ENCODE results near the gene CD55.

DNA sequence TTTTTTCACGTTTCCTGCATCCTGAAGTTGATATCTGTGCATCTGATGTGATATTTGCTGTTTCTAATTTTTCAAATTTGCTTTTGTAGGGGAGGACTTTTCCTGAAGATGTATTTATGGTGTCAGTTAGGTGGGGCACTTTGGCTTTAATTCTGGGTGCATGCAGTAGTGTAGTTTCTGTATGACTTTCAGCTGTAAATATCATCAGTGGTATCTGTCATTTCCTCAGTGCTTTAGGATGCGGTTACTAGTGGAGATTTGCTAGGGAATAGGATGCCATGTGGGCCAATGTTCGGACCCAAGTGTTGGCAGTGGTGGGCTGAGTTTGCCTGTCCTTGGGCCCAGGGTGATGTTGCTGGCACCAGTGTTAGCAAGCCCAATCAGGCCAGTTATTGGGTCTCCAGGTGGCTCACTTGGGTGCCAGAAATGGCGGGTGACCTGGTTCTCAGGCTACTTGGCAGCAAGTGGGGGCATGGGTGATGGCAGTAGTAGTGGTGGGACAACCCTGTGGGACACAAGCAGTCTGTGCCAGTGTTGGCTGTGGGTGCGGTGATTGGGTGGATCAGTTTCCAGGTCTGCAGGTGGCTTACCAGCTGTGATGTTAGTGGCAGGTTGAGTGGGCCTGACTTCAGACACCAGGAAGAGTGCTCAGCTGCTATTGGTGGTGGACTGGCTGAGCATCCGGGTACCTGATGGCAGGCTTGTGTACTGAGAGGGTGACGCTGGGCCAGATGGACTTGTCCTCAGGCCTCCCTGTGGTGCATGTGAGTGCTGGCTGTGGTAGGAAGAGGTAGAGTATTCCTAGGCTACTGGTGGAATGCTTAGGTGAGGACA, 24.4 kb downstream of the CD55 start:
- TF ChIP-seq, protein P1, sequence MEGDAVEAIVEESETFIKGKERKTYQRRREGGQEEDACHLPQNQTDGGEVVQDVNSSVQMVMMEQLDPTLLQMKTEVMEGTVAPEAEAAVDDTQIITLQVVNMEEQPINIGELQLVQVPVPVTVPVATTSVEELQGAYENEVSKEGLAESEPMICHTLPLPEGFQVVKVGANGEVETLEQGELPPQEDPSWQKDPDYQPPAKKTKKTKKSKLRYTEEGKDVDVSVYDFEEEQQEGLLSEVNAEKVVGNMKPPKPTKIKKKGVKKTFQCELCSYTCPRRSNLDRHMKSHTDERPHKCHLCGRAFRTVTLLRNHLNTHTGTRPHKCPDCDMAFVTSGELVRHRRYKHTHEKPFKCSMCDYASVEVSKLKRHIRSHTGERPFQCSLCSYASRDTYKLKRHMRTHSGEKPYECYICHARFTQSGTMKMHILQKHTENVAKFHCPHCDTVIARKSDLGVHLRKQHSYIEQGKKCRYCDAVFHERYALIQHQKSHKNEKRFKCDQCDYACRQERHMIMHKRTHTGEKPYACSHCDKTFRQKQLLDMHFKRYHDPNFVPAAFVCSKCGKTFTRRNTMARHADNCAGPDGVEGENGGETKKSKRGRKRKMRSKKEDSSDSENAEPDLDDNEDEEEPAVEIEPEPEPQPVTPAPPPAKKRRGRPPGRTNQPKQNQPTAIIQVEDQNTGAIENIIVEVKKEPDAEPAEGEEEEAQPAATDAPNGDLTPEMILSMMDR (IDR thresholded peaks at IDR 0.05) = no peak
- no peak for TF ChIP-seq POLR2AphosphoS5 (IDR thresholded peaks at IDR 0.05)
